Natural killer cell (primary cell): ENCODE data around the gene SNAPC4. TPM values are rescaled to one million over a fixed set of nuclear protein-coding genes. Genes with fewer than 3 reads are reported as not detected.
"Not testable (repeated sequence)": the region's sequence is repeated elsewhere in the genome, so short reads cannot be mapped to it uniquely, and the experiment has no call there.

Experiments
- ATAC-seq, 3 donors: fragments of 150-1000 bp in 2 of 3; fragments of 200-7000 bp in 1 of 3; cut with Tn5 transposase; 1 replicate in 1 of 3; 2 replicates in 2 of 3; pipeline ENCODE4 v1.10.0; 2021; ENCODE audit warnings: mild to moderate bottlenecking in 2 of 3, moderate library complexity in 2 of 3
- DNase-seq, 2 donors: peaks; one replicate each; pipeline versions ENCODE4 v3.0.0 to v3.0.0-alpha.2; 2013 to 2021; ENCODE audit warnings: mixed read lengths in 1 of 2
- H3K27ac ChIP-seq: one replicate; pipeline ENCODE4 v1.5.1; 2013; ENCODE audit warnings: mild to moderate bottlenecking, low read length
- H3K27me3 ChIP-seq: one replicate; pipeline ENCODE4 v1.6.1; 2013; ENCODE audit warnings: low read length; ENCODE audit not compliant: control insufficient read depth, insufficient read depth
- H3K36me3 ChIP-seq: one replicate; pipeline ENCODE4 v1.6.1; 2013; ENCODE audit warnings: low read length; ENCODE audit not compliant: control insufficient read depth, insufficient read depth
- H3K4me1 ChIP-seq: one replicate; pipeline ENCODE4 v1.6.1; 2013; ENCODE audit warnings: low read length; ENCODE audit not compliant: control insufficient read depth, insufficient read depth
- H3K4me3 ChIP-seq: one replicate; pipeline ENCODE4 v1.5.1; 2013; ENCODE audit warnings: low read length
- H3K9me3 ChIP-seq: one replicate; pipeline ENCODE4 v1.6.1; 2013; ENCODE audit warnings: low read length; ENCODE audit not compliant: control insufficient read depth, insufficient read depth
- H3K27ac Mint-ChIP-seq, 2 donors: one replicate each; pipeline ENCODE4 v1.8.0; 2022; ENCODE audit warnings: mild to moderate bottlenecking in 2 of 2, mixed read lengths in 2 of 2, moderate library complexity in 1 of 2
- H3K27me3 Mint-ChIP-seq, 2 donors: one replicate each; pipeline ENCODE4 v1.8.0; 2022; ENCODE audit warnings: low read depth in 2 of 2, mixed read lengths in 2 of 2
- H3K36me3 Mint-ChIP-seq: one replicate; pipeline ENCODE4 v1.8.0; 2022; ENCODE audit warnings: mixed read lengths
- H3K4me1 Mint-ChIP-seq, 2 donors: one replicate each; pipeline ENCODE4 v1.8.0; 2022; ENCODE audit warnings: mixed read lengths in 2 of 2
- H3K4me3 Mint-ChIP-seq: one replicate; pipeline ENCODE4 v1.8.0; 2022; ENCODE audit warnings: mild to moderate bottlenecking, moderate library complexity, mixed read lengths
- H3K9me3 Mint-ChIP-seq, 2 donors: one replicate each; pipeline ENCODE4 v1.8.0; 2022; ENCODE audit warnings: mixed read lengths in 2 of 2
- WGBS: methylation state at CpG from one replicate; pipeline ENCODE4 v1.1.7; 2013; ENCODE audit warnings: missing lambda C conversion rate; ENCODE audit not compliant: insufficient coverage; 5-methylcytosine and 5-hydroxymethylcytosine counted together
- intact Hi-C: fragments of 100-400 bp; cut with micrococcal nuclease; formaldehyde crosslinking; loops from one replicate; pipeline ENCODE4 v1.14.2; 2022
- total RNA-seq, 4 donors: library from RNA; stranded (reverse); fragments of 120-200 nt in 1 of 4; gene quantifications; one replicate each; pipeline versions ENCODE4 v1.2.3 to v1.2.4, GENCODE V29; 2013 to 2022
- TF ChIP-seq, protein P1 (sequence below): fragments of 200-600 bp; IDR thresholded peaks from one replicate; pipeline ENCODE4 v1.8.0; 2022; ENCODE audit warnings: antibody characterized with exemption

SNAPC4 gene
- total RNA-seq, 3 donors from 2014 or later (not counting 1 experiment from before 2014, with no cell fraction given), result 9.0 to 11.3 (median 9.4) TPM

DNA sequence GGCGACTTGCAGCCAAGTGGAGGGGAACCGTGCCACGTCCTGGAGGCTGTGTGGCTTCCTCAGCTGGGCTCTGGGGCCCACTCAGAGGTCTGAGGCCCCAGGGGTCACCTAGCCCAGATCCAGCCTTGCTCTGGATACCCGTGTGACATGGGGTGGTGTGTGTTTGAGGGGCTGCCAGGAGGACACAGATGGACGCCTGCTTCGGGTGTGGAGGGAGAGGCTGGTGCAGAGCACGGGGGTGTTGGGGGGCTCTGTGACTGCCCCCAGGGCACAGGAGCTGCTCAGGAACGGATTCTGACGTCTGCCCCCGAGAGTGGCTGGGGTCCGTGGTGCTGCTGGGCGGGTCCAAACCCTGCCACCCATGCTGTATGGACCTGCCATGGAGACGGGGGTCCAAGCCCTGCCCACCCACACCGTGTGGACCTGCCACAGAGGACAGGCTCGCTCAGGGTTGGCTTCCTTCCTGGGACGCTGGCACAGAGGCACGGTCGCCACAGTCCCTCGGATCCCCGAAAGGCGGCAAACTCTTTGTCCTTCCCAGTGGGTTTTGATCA, 29.2 kb upstream of the SNAPC4 start:
- H3K9me3 ChIP-seq, result no peaks in the 10 kb centered on the region
- Mint-ChIP-seq H3K27ac (no peak overlapping the region), H3K27me3 (no peaks in the 10 kb centered on the region), H3K9me3 (no peaks in the 10 kb centered on the region), H3K36me3 (no peaks in the 10 kb centered on the region), H3K4me1 (no peaks in the 10 kb centered on the region), H3K4me3 (no peak overlapping the region)
- H3K27ac ChIP-seq, result no peak overlapping the region
- 94% methylated on average over 21 of the region's 21 CpGs for WGBS
- TF ChIP-seq, protein P1, sequence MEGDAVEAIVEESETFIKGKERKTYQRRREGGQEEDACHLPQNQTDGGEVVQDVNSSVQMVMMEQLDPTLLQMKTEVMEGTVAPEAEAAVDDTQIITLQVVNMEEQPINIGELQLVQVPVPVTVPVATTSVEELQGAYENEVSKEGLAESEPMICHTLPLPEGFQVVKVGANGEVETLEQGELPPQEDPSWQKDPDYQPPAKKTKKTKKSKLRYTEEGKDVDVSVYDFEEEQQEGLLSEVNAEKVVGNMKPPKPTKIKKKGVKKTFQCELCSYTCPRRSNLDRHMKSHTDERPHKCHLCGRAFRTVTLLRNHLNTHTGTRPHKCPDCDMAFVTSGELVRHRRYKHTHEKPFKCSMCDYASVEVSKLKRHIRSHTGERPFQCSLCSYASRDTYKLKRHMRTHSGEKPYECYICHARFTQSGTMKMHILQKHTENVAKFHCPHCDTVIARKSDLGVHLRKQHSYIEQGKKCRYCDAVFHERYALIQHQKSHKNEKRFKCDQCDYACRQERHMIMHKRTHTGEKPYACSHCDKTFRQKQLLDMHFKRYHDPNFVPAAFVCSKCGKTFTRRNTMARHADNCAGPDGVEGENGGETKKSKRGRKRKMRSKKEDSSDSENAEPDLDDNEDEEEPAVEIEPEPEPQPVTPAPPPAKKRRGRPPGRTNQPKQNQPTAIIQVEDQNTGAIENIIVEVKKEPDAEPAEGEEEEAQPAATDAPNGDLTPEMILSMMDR, result no peak
- intact Hi-C loops, result no loop called here
- ATAC-seq (no peak), DNase-seq (no peak)
- H3K36me3 ChIP-seq, result peaks cover 5% of the 10 kb centered on the region
- H3K4me1 ChIP-seq, result no peaks in the 10 kb centered on the region
- no peaks in the 10 kb centered on the region for H3K27me3 ChIP-seq
- no peak overlapping the region for H3K4me3 ChIP-seq

DNA sequence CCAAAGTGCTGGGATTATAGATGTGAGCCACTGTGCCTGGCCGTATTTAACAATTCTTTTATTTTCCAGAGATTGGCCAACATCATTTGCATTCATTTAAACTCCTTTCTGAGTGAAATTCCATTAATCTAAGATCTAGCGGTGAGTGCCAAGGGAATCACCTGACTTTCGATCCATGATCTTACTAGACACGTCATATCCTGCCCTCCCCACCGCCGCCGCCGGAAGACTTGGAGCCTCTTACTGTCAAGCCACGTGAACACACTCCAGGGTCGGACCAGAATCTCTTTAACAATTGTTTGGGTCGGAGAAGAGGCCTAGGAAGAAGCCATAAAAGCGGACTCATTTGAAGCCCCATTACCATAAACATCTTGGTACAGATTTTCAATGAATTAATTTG, 26.8 kb upstream of the SNAPC4 start:
- DNase-seq (no peak), ATAC-seq (no peak)
- Mint-ChIP-seq H3K9me3 (no peaks in the 10 kb centered on the region), H3K36me3 (no peaks in the 10 kb centered on the region), H3K27me3 (no peaks in the 10 kb centered on the region), H3K27ac (no peak overlapping the region), H3K4me3 (no peak overlapping the region), H3K4me1 (no peaks in the 10 kb centered on the region)
- TF ChIP-seq, protein P1, result no peak
- H3K4me1 ChIP-seq, result no peaks in the 10 kb centered on the region
- no peak overlapping the region for H3K27ac ChIP-seq
- peaks cover 23% of the 10 kb centered on the region for H3K36me3 ChIP-seq
- no peaks in the 10 kb centered on the region for H3K27me3 ChIP-seq
- H3K4me3 ChIP-seq, result no peak overlapping the region
- WGBS, result 97% methylated on average over 12 of the region's 12 CpGs
- intact Hi-C loops, result no loop called here
- no peaks in the 10 kb centered on the region for H3K9me3 ChIP-seq

DNA sequence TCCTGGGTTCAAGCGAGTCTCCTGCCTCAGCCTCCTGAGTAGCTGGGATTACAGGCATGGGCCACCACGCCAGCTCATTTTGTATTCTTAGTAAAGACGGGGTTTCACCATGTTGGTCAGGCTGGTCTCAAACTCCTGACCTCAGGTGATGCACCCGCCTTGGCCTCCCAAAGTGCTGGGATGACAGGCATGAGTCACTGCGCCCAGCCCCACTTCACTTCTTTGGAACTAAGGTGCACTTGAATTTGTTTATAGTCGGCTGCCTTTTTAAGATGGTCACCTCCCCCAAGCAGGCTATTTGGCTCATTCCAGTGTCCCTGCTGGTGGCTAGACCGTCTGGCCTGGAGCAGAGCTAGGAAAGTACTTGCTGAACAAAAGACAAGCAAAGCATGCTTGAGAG, 25.4 kb upstream of the SNAPC4 start:
- H3K27me3 Mint-ChIP-seq, H3K9me3 Mint-ChIP-seq, H3K36me3 Mint-ChIP-seq, H3K27me3 ChIP-seq, H3K27ac ChIP-seq, H3K4me1 ChIP-seq, H3K4me1 Mint-ChIP-seq, H3K4me3 ChIP-seq, ATAC-seq, H3K27ac Mint-ChIP-seq, DNase-seq, H3K9me3 ChIP-seq, intact Hi-C loops, H3K4me3 Mint-ChIP-seq: not testable (repeated sequence)
- H3K36me3 ChIP-seq, result peaks cover 34% of the 10 kb centered on the region
- WGBS, result 93% methylated on average over 7 of the region's 7 CpGs

DNA sequence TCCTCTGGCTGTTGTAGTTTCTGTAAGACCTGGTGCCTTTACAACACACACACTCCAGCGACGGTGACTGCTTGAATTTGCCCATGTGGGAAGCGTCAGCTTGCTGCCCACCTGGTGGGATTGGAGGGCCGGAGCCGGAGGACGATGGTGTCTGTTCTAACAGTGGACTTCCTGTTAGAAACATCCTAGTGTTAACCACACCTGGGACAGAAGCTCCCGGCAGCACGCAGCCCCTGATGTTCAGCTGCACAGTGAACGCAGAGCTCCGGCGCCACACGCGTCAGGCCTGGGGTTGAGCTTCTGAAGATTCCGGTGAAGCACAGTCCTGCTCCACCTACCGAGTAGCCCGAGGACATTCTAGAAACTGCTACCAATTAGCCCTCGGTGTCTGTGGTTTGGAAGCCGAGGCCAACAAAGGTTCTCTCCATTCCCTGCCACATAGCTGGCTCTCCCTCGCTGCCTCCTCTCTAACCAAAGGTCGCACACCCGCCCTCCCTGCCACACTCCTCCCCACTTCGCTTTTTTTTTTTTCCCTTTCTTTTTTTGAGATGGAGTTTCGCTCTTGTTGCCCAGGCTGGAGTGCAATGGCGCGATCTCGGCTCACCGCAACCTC, 24.9 kb upstream of the SNAPC4 start:
- no peak for ATAC-seq
- TF ChIP-seq, protein P1, result no peak
- H3K27me3 Mint-ChIP-seq, result no peaks in the 10 kb centered on the region
- H3K4me1 Mint-ChIP-seq, result no peaks in the 10 kb centered on the region
- H3K4me3 Mint-ChIP-seq, result no peak overlapping the region
- no peaks in the 10 kb centered on the region for H3K36me3 Mint-ChIP-seq
- H3K27ac Mint-ChIP-seq, result no peak overlapping the region
- H3K9me3 Mint-ChIP-seq, result no peaks in the 10 kb centered on the region
- no peak for DNase-seq
- intact Hi-C loops, result no loop called here
- Histone ChIP-seq H3K4me1 (no peaks in the 10 kb centered on the region), H3K36me3 (peaks cover 37% of the 10 kb centered on the region), H3K9me3 (no peaks in the 10 kb centered on the region), H3K27me3 (no peaks in the 10 kb centered on the region), H3K27ac (no peak overlapping the region), H3K4me3 (no peak overlapping the region)
- WGBS, result 89% methylated on average over 27 of the region's 27 CpGs
